Stomach (tissue), 9 donors: Measurements from ENCODE around the gene CDH22. TPM values are rescaled to one million over a fixed set of nuclear protein-coding genes. Genes with fewer than 3 reads are reported as not detected.

Source experiments
- DNase-seq, 2 donors: peaks; one replicate each; pipeline versions ENCODE4 v3.0.0 to v3.0.0-alpha.2; 2013 to 2019
- H3K27ac ChIP-seq, 5 donors: fragments of 200-600 bp in 4 of 5; sonication (generic) in 4 of 5; one replicate each; pipeline ENCODE4 v1.5.1; 2013 to 2019; ENCODE audit warnings: mild to moderate bottlenecking in 1 of 5, moderate library complexity in 1 of 5
- H3K27me3 ChIP-seq, 3 donors: fragments of 200-600 bp; sonication (generic); one replicate each; pipeline ENCODE4 v1.5.1; 2017 to 2019; ENCODE audit warnings: mixed run types in 1 of 3
- H3K36me3 ChIP-seq, 4 donors: fragments of 200-600 bp; sonication (generic); 1 replicate in 3 of 4; 2 replicates in 1 of 4; pipeline ENCODE4 v1.5.1; 2016 to 2019
- H3K4me1 ChIP-seq, 4 donors: fragments of 200-600 bp; sonication (generic); one replicate each; pipeline ENCODE4 v1.5.1; 2016 to 2019
- H3K4me3 ChIP-seq, 4 donors: fragments of 200-600 bp; sonication (generic) in 3 of 4; one replicate each; pipeline ENCODE4 v1.5.1; 2016 to 2019; ENCODE audit warnings: mild to moderate bottlenecking in 1 of 4
- H3K9me3 ChIP-seq, 4 donors: fragments of 200-600 bp; sonication (generic); one replicate each; pipeline ENCODE4 v1.5.1; 2016 to 2019
- CTCF ChIP-seq, 7 experiments: fragments of 450-650 bp in 4 of 7; fragments of 200-600 bp in 3 of 7; sonication (generic) in 3 of 7; IDR thresholded peaks; one replicate each; pipeline ENCODE4 v1.5.1; 2016 to 2019; ENCODE audit warnings: antibody characterized with exemption in 7 of 7, control low read depth in 2 of 7, mild to moderate bottlenecking in 1 of 7
- EP300 ChIP-seq: sonication (generic); formaldehyde crosslinking; IDR thresholded peaks from one replicate; pipeline ENCODE4 v1.6.1; 2017; ENCODE audit warnings: antibody characterized with exemption
- POLR2A ChIP-seq, 4 donors: fragments of 450-650 bp; IDR thresholded peaks; one replicate each; pipeline ENCODE4 v1.6.1; 2016; ENCODE audit warnings: antibody characterized with exemption in 4 of 4, control low read depth in 2 of 4, mild to moderate bottlenecking in 1 of 4, moderate library complexity in 1 of 4
- POLR2AphosphoS5 ChIP-seq, 3 donors: sonication (generic); formaldehyde crosslinking; IDR thresholded peaks; one replicate each; pipeline ENCODE4 v1.6.1; 2016; ENCODE audit warnings: antibody characterized with exemption in 3 of 3
- WGBS, 5 donors: extraction: QIAGEN DNeasy Blood & Tissue Kit in 3 of 5; methylation state at CpG; one replicate each; pipeline versions ENCODE4 v1.1.5 to v1.1.7; 2013 to 2018; 5-methylcytosine and 5-hydroxymethylcytosine counted together
- intact Hi-C: fragments of 100-400 bp; cut with DNase I; formaldehyde crosslinking; loops from one replicate; pipeline ENCODE4 v1.15.1; 2023; ENCODE audit warnings: low total_unique reads
- polyA plus RNA-seq, 3 donors: library from polyadenylated mRNA; stranded (reverse); fragments of 200-250 nt; gene quantifications; one replicate each; pipeline ENCODE4 v1.2.3, GENCODE V29; 2013
- total RNA-seq, 5 donors: library from RNA; depleted of rRNA; stranded (reverse); fragments of >200 nt; gene quantifications; one replicate each; pipeline versions ENCODE4 v1.1.0 to v1.2.3, GENCODE V29; 2014 to 2016
- donor health status: healthy with polysubstance abuse.
- donor health status: Bipolar disorder and iron deficiency.
- donor health status: healthy.

The CDH22 gene
- total and polyA plus RNA-seq, 8 donors = 0.18 to 0.60 (median 0.19) TPM; not detected in 5

- Histone ChIP-seq H3K4me1 (no peaks in the 10 kb centered on the region), H3K36me3 (no peaks in the 10 kb centered on the region), H3K27me3 (peaks cover 0 to 85% (median 18%) of the 10 kb centered on the region in 3 donors), H3K27ac (no peak overlapping the region), H3K4me3 (no peak overlapping the region), H3K9me3 (peaks cover 0 to 4% (median 0%) of the 10 kb centered on the region in 4 donors)
- TF ChIP-seq POLR2A (IDR thresholded peaks at IDR 0.05) (no peak), EP300 (no peak), CTCF (IDR thresholded peaks at IDR 0.05) (no peak), POLR2AphosphoS5 (IDR thresholded peaks at IDR 0.05) (no peak)
- WGBS, 5 donors = 68 to 76% (median 71%) methylated on average over 4 of the region's 4 CpGs
- no peak for DNase-seq
- intact Hi-C loops = no loop called here
Measured at GRCh38 chr20:46257887-46258286, 50.4 kb downstream of the CDH22 start.

- H3K9me3 ChIP-seq = peaks cover 0 to 4% (median 0%) of the 10 kb centered on the region in 4 donors
- peaks cover 0 to under 1% (median 0%) of the 10 kb centered on the region in 4 donors for H3K4me1 ChIP-seq
- 53 to 70% (median 60%) methylated on average over 4 of the region's 4 CpGs for WGBS, 5 donors
- H3K27ac ChIP-seq = no peak overlapping the region
- DNase-seq = no peak
- H3K27me3 ChIP-seq = peaks cover 8 to 85% (median 26%) of the 10 kb centered on the region in 3 donors
- H3K36me3 ChIP-seq = no peaks in the 10 kb centered on the region
- H3K4me3 ChIP-seq = no peak overlapping the region
- intact Hi-C loops = no loop called here
- TF ChIP-seq EP300 (no peak), CTCF (IDR thresholded peaks at IDR 0.05) (no peak), POLR2A (IDR thresholded peaks at IDR 0.05) (no peak), POLR2AphosphoS5 (IDR thresholded peaks at IDR 0.05) (no peak)
Measured at GRCh38 chr20:46256293-46256692, 52.0 kb downstream of the CDH22 start.

- no peak for TF ChIP-seq CTCF (IDR thresholded peaks at IDR 0.05)
- TF ChIP-seq POLR2AphosphoS5 (IDR thresholded peaks at IDR 0.05) = peak in 2 of 3 donors; percentile 29 to 57
- TF ChIP-seq POLR2A (IDR thresholded peaks at IDR 0.05) = no peak
- no peak for TF ChIP-seq EP300
- no peaks in the 10 kb centered on the region for H3K36me3 ChIP-seq
- 54 to 57% (median 56%) methylated on average over 8 of the region's 8 CpGs for WGBS, 5 donors
- H3K9me3 ChIP-seq = peaks cover 0 to 4% (median 0%) of the 10 kb centered on the region in 4 donors
- intact Hi-C loops = no loop called here
- peaks cover 0 to 4% (median 0%) of the 10 kb centered on the region in 4 donors for H3K4me1 ChIP-seq
- H3K27me3 ChIP-seq = peaks cover 16 to 85% (median 33%) of the 10 kb centered on the region in 3 donors
- H3K4me3 ChIP-seq = no peak overlapping the region
- H3K27ac ChIP-seq = no peak overlapping the region
- DNase-seq = peak; percentile 90 to 93
Measured at GRCh38 chr20:46255440-46256104, 52.7 kb downstream of the CDH22 start.

GRCh38 chr20:46253391-46253790 is 54.9 kb downstream of the CDH22 start:
- intact Hi-C loops = no loop called here
- peak in 1 of 2 donors; percentile 30 for DNase-seq

More at GRCh38 chr20:46253391-46253790, 54.9 kb downstream of the CDH22 start:
- H3K27me3 ChIP-seq = peaks cover 16 to 92% (median 46%) of the 10 kb centered on the region in 3 donors
- peaks cover 0 to 4% (median 0%) of the 10 kb centered on the region in 4 donors for H3K4me1 ChIP-seq
- H3K27ac ChIP-seq = no peak overlapping the region
- no peaks in the 10 kb centered on the region for H3K9me3 ChIP-seq
- TF ChIP-seq CTCF (IDR thresholded peaks at IDR 0.05) (no peak), EP300 (no peak)
- WGBS, 5 donors = 5 to 13% (median 7%) methylated on average over 8 of the region's 8 CpGs
- no peaks in the 10 kb centered on the region for H3K36me3 ChIP-seq
- H3K4me3 ChIP-seq = no peak overlapping the region
